ENCODE measurements around the gene NFASC.

The NFASC gene

GRCh38 chr1:204870160-204870912 is at the start of gene NFASC:
NFASC (plus strand) TSS chr1:204870862; CDS start chr1:204944316, 73,454 bp downstream.
- no peak for DNase-seq (ENCODE audit: low read depth, low spot score)

GRCh38 chr1:204821476-204821875 is 49.2 kb upstream of the NFASC start:
- DNase-seq (ENCODE audit: low read depth, low spot score): no peak

GRCh38 chr1:204821924-204822323 is 48.7 kb upstream of the NFASC start:
- DNase-seq (ENCODE audit: low read depth, low spot score): no peak

- no peak for DNase-seq (ENCODE audit: low read depth, low spot score)
Measured at GRCh38 chr1:204826970-204827369, 43.7 kb upstream of the NFASC start.

GRCh38 chr1:204828352-204828850 is 42.3 kb upstream of the NFASC start:
- DNase-seq (ENCODE audit: low read depth, low spot score): no peak

GRCh38 chr1:204829133-204829825 is 41.4 kb upstream of the NFASC start:
- DNase-seq (ENCODE audit: low read depth, low spot score): no peak

GRCh38 chr1:204830747-204831146 is 39.9 kb upstream of the NFASC start:
- no peak for DNase-seq (ENCODE audit: low read depth, low spot score)

GRCh38 chr1:204831186-204831585 is 39.5 kb upstream of the NFASC start:
- DNase-seq (ENCODE audit: low read depth, low spot score): no peak

- no peak for DNase-seq (ENCODE audit: low read depth, low spot score)
Measured at GRCh38 chr1:204834336-204834735, 36.3 kb upstream of the NFASC start.

- no peak for DNase-seq (ENCODE audit: low read depth, low spot score)
Measured at GRCh38 chr1:204834752-204835151, 35.9 kb upstream of the NFASC start.

GRCh38 chr1:204835737-204836136 is 34.9 kb upstream of the NFASC start:
- no peak for DNase-seq (ENCODE audit: low read depth, low spot score)

- DNase-seq (ENCODE audit: low read depth, low spot score): no peak
Measured at GRCh38 chr1:204836856-204837255, 33.8 kb upstream of the NFASC start.

GRCh38 chr1:204837440-204838084 is 33.1 kb upstream of the NFASC start:
- no peak for DNase-seq (ENCODE audit: low read depth, low spot score)

GRCh38 chr1:204841316-204841715 is 29.3 kb upstream of the NFASC start:
- no peak for DNase-seq (ENCODE audit: low read depth, low spot score)

GRCh38 chr1:204841798-204842197 is 28.9 kb upstream of the NFASC start:
- DNase-seq (ENCODE audit: low read depth, low spot score): no peak

GRCh38 chr1:204842369-204842768 is 28.3 kb upstream of the NFASC start:
- no peak for DNase-seq (ENCODE audit: low read depth, low spot score)

- DNase-seq (ENCODE audit: low read depth, low spot score): no peak
Measured at GRCh38 chr1:204842892-204843291, 27.8 kb upstream of the NFASC start.

- no peak for DNase-seq (ENCODE audit: low read depth, low spot score)
Measured at GRCh38 chr1:204846546-204846945, 24.1 kb upstream of the NFASC start.

- no peak for DNase-seq (ENCODE audit: low read depth, low spot score)
Measured at GRCh38 chr1:204848579-204848978, 22.1 kb upstream of the NFASC start.

- DNase-seq (ENCODE audit: low read depth, low spot score): no peak
Measured at GRCh38 chr1:204852854-204853253, 17.8 kb upstream of the NFASC start.

GRCh38 chr1:204853436-204853835 is 17.2 kb upstream of the NFASC start:
- no peak for DNase-seq (ENCODE audit: low read depth, low spot score)

GRCh38 chr1:204854286-204854685 is 16.4 kb upstream of the NFASC start:
- no peak for DNase-seq (ENCODE audit: low read depth, low spot score)

Data from brain pericyte (primary cell).